Omental fat pad (tissue), 4 donors: Measurements from ENCODE around the gene ABCD3. TPM values are rescaled to one million over a fixed set of nuclear protein-coding genes. Genes with fewer than 3 reads are reported as not detected.

Source experiments
- ATAC-seq: fragments of 150-250 bp; one replicate; pipeline ENCODE4 v1.9.1; 2016; ENCODE audit warnings: mild to moderate bottlenecking, moderate library complexity; ENCODE audit not compliant: low FRiP score
- DNase-seq: peaks from one replicate; pipeline ENCODE4 v3.0.0-alpha.2; 2019; ENCODE audit warnings: low spot score
- CTCF ChIP-seq, 3 donors: fragments of 450-650 bp; IDR thresholded peaks; one replicate each; pipeline ENCODE4 v1.5.1; 2016 to 2017; ENCODE audit warnings: antibody characterized with exemption in 3 of 3, mild to moderate bottlenecking in 3 of 3, moderate library complexity in 2 of 3
- total RNA-seq, 4 donors: library from RNA; depleted of rRNA; stranded (reverse); fragments of >200 nt; gene quantifications; one replicate each; pipeline ENCODE4 v1.1.0, GENCODE V29; 2016

ABCD3 gene
- total RNA-seq, 4 donors from 2014 or later = 18.5 to 43.5 (median 23.4) TPM

- DNase-seq (no peak), ATAC-seq (no peak)
- no peak for TF ChIP-seq CTCF (IDR thresholded peaks at IDR 0.05)
These were observed 120.1 kb downstream of the ABCD3 start for GRCh38 chr1:94538243-94538827.

GRCh38 chr1:94539496-94539895, 121.3 kb downstream of the ABCD3 start:
- ATAC-seq (no peak), DNase-seq (no peak)

GRCh38 chr1:94540440-94541245, 122.5 kb downstream of the ABCD3 start:
- peak; percentile 0 for ATAC-seq
- no peak for TF ChIP-seq CTCF (IDR thresholded peaks at IDR 0.05)
- DNase-seq = no peak

More at GRCh38 chr1:94539496-94539895, 121.3 kb downstream of the ABCD3 start:
- no peak for TF ChIP-seq CTCF (IDR thresholded peaks at IDR 0.05)

- DNase-seq (peak; percentile 77), ATAC-seq (peak; percentile 94)
- no peak for TF ChIP-seq CTCF (IDR thresholded peaks at IDR 0.05)
These were observed 123.3 kb downstream of the ABCD3 start, which contains the start of gene F3 for GRCh38 chr1:94541246-94542087. F3 (minus strand) TSS chr1:94541759; CDS start chr1:94541636, 123 bp downstream.

GRCh38 chr1:94542088-94542870, 124.1 kb downstream of the ABCD3 start:
- ATAC-seq (peak; percentile 5), DNase-seq (no peak)
- no peak for TF ChIP-seq CTCF (IDR thresholded peaks at IDR 0.05)

- DNase-seq = no peak
- no peak for ATAC-seq
- TF ChIP-seq CTCF (IDR thresholded peaks at IDR 0.05) = no peak
These were observed 124.8 kb downstream of the ABCD3 start for GRCh38 chr1:94543001-94543400.
